Tongue (tissue), 2 donors: ENCODE measurements around the gene MSH2. TPM values are rescaled to one million over a fixed set of nuclear protein-coding genes. Genes with fewer than 3 reads are reported as not detected.

ENCODE experiments used
- small RNA-seq: library from RNA; depleted of rRNA; stranded (forward); fragments of <200 nt; gene quantifications from one replicate; pipeline ENCODE3, GENCODE V24; 2014; ENCODE audit warnings: low replicate concordance
- total RNA-seq: library from RNA; depleted of rRNA; stranded (reverse); fragments of >200 nt; gene quantifications from one replicate; pipeline ENCODE4 v1.2.3, GENCODE V29; 2014

Gene MSH2
- total RNA-seq, 1 donor from 2014 or later = 44.3 TPM

Small RNA genes within 50 kb of the gene (small RNA-seq; reads per million reads assigned to genes)
- not detected for gene MIR559
- gene RF00017 = not detected
- not detected for gene RN7SKP119

Other genes starting within 250 kb of the MSH2 start
- not detected for gene STPG4, start 247.8 kb upstream of the MSH2 start, total RNA-seq
- gene CALM2, start 226.6 kb upstream of the MSH2 start, total RNA-seq = 412 TPM
- 12.0 TPM for gene EPCAM, start 33.8 kb upstream of the MSH2 start, total RNA-seq
- not detected for gene KCNK12, start 167.8 kb downstream of the MSH2 start, total RNA-seq